ENCODE data around the gene STOML1. TPM values are rescaled to one million over a fixed set of nuclear protein-coding genes. Genes with fewer than 3 reads are reported as not detected.
"Not testable (repeated sequence)": the region's sequence is repeated elsewhere in the genome, so short reads cannot be mapped to it uniquely, and the experiment has no call there.

STOML1 gene
- total RNA-seq, 1 donor from 2014 or later = 26.8 TPM

GRCh38 chr15:73973683-73974200 lies 18.4 kb downstream of the STOML1 start:
- not testable (repeated sequence) for ATAC-seq (ENCODE audit: poor library complexity); DNase-seq
- intact Hi-C loops (cut with DNase I) = loop anchor here (5.0 kb wide), 1 partner anchor 64 kb away; no protein-coding TSS in a partner anchor

- intact Hi-C loops (cut with DNase I) = loop anchor here (5.0 kb wide), 1 partner anchor 64 kb away; no protein-coding TSS in a partner anchor
- DNase-seq = peak; percentile 90
- peak; percentile 95 for ATAC-seq (ENCODE audit: poor library complexity)
Observed at GRCh38 chr15:73972984-73973682, 19.0 kb downstream of the STOML1 start.

- DNase-seq (no peak), ATAC-seq (ENCODE audit: poor library complexity) (no peak)
- intact Hi-C loops (cut with DNase I) = loop anchor here (5.0 kb wide), 1 partner anchor 83 kb away; no protein-coding TSS in a partner anchor
Observed at GRCh38 chr15:73969151-73969759, 22.8 kb downstream of the STOML1 start.

- DNase-seq (no peak), ATAC-seq (ENCODE audit: poor library complexity) (no peak)
- intact Hi-C loops (cut with DNase I) = loop anchor here (5.0 kb wide), 1 partner anchor 84 kb away; no protein-coding TSS in a partner anchor
Observed at GRCh38 chr15:73968461-73968860, 23.6 kb downstream of the STOML1 start.

GRCh38 chr15:73965758-73966113 lies 26.4 kb downstream of the STOML1 start:
- intact Hi-C loops (cut with DNase I) = loop anchor here (5.0 kb wide), 1 partner anchor 87 kb away; no protein-coding TSS in a partner anchor
- DNase-seq = no peak
- ATAC-seq (ENCODE audit: poor library complexity) = no peak

- intact Hi-C loops (cut with DNase I) = loop anchor here (5.0 kb wide), 1 partner anchor 87 kb away; no protein-coding TSS in a partner anchor
- ATAC-seq (ENCODE audit: poor library complexity) = peak; percentile 26
- no peak for DNase-seq
Observed at GRCh38 chr15:73965094-73965757, 26.9 kb downstream of the STOML1 start.

- DNase-seq (peak; percentile 91), ATAC-seq (ENCODE audit: poor library complexity) (peak; percentile 95)
- intact Hi-C loops (cut with DNase I) = loop anchor here (5.0 kb wide), 1 partner anchor 88 kb away; no protein-coding TSS in a partner anchor
Observed at GRCh38 chr15:73964736-73965093, 27.4 kb downstream of the STOML1 start.

- intact Hi-C loops (cut with DNase I) = no loop called here
Observed at GRCh38 chr15:73962433-73962832, 29.7 kb downstream of the STOML1 start.

GRCh38 chr15:73960472-73961070 lies 31.5 kb downstream of the STOML1 start:
- intact Hi-C loops (cut with DNase I); ATAC-seq (ENCODE audit: poor library complexity); DNase-seq: not testable (repeated sequence)

More at GRCh38 chr15:73962433-73962832, 29.7 kb downstream of the STOML1 start:
- DNase-seq = no peak
- no peak for ATAC-seq (ENCODE audit: poor library complexity)

GRCh38 chr15:73959801-73960200 lies 32.3 kb downstream of the STOML1 start:
- ATAC-seq (ENCODE audit: poor library complexity) (no peak), DNase-seq (no peak)
- intact Hi-C loops (cut with DNase I) = no loop called here

- ATAC-seq (ENCODE audit: poor library complexity) = no peak
- DNase-seq = no peak
- intact Hi-C loops (cut with DNase I) = no loop called here
Observed at GRCh38 chr15:73959012-73959581, 33.0 kb downstream of the STOML1 start.

GRCh38 chr15:73957785-73958184 lies 34.3 kb downstream of the STOML1 start:
- DNase-seq (no peak), ATAC-seq (ENCODE audit: poor library complexity) (no peak)
- intact Hi-C loops (cut with DNase I) = no loop called here

GRCh38 chr15:73957276-73957675 lies 34.8 kb downstream of the STOML1 start:
- ATAC-seq (ENCODE audit: poor library complexity) = no peak
- no peak for DNase-seq
- intact Hi-C loops (cut with DNase I) = no loop called here

- ATAC-seq (ENCODE audit: poor library complexity) (no peak), DNase-seq (no peak)
- intact Hi-C loops (cut with DNase I) = no loop called here
Observed at GRCh38 chr15:73956743-73957135, 35.4 kb downstream of the STOML1 start.

- no peak for ATAC-seq (ENCODE audit: poor library complexity)
- DNase-seq = no peak
- intact Hi-C loops (cut with DNase I) = no loop called here
Observed at GRCh38 chr15:73955861-73956742, 36.0 kb downstream of the STOML1 start.

- no peak for ATAC-seq (ENCODE audit: poor library complexity)
- intact Hi-C loops (cut with DNase I) = no loop called here
- no peak for DNase-seq
Observed at GRCh38 chr15:73955326-73955725, 36.8 kb downstream of the STOML1 start.

Measured in Right ventricle myocardium superior (tissue), 1 donor.